ENCODE data around the gene COL13A1.

DNA sequence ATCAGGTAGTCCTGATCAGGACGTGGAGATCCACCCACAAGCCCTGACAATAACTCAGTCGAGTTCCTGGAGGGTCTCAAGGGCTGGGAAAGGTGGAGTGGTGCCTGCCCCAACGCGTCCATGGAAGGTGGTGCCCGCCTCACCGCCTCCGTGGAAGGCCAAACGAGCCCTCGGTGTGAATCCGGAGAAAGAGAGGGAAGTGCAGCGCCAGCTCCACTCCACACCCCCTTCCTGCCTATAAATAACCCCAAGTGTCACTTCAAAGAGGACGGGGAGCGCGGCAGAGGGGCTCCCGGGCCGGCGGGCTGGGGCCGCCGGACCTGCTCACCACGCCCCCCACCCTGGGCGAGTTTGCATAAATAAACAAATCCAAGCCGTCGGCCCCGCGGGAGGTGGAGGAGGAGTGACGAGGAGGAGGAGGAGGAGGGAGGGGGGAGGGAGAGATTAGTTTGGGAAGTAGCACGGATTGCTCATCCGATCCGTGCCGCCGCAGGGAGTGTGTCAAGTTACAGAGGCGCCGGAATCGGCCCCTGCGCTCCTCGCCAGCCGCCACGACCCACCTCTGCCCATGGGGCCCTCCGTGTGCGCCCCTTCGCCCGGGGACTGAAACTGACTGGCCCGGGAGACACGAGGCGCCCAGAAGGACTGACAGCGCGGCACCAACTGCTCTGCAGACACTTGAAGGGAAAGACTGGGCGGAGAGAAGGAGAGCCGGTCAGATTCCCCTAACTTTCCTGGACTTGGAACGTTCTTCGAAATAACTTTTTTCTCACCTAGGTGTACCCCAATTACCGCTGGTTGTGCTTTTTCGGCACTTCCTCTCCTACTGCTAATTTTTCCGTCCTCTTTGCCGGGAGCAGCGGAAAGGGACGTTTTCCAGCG is at the start of gene COL13A1:
- no peak for TF ChIP-seq YY1 (IDR thresholded peaks at IDR 0.05; ENCODE audit: insufficient read depth, insufficient read length)
- TF ChIP-seq ZNF274 (IDR thresholded peaks at IDR 0.05; ENCODE audit: low read depth, low read length) = no peak

Measured in NT2/D1 (cell line).